K562 (cell line): ENCODE data around the gene RYK. TPM values are rescaled to one million over a fixed set of nuclear protein-coding genes. Genes with fewer than 3 reads are reported as not detected.

ENCODE experiments used
- ATAC-seq: fragments of 200-7000 bp; cut with Tn5 transposase; 3 replicates; pipeline ENCODE4 v1.9.1; 2020; ENCODE audit warnings: moderate library complexity
- BruUV-seq: library from RNA; stranded (reverse); fragments of 400-500 nt; replicated peaks from 2 replicates; lab custom pipeline; 2021; lab: Mats Ljungman, UMichigan
- CTCF ChIA-PET: fragments of 300-600 bp; formaldehyde crosslinking; extraction: SDS; loops from one replicate; lab custom pipeline; 2021; ENCODE audit warnings: low intra/inter-chr PET ratio; lab: Yijun Ruan, JAX
- POLR2A ChIA-PET: fragments of 300-600, 350-650 bp; sonication (Branson Sonifier 250); formaldehyde crosslinking; extraction: SDS; loops from one replicate; lab custom pipeline; 2021; ENCODE audit warnings: antibody characterized with exemption, inconsistent platforms; lab: Yijun Ruan, JAX
- DNase-seq, 4 experiments: peaks; one replicate each; pipeline versions ENCODE4 v3.0.0 to v3.0.0-alpha.2; 2011 to 2018; ENCODE audit warnings: low spot score in 3 of 4, mixed read lengths in 3 of 4; ENCODE audit errors: extremely low read depth in 1 of 4
- FAIRE-seq: peaks from 2 replicates; lab custom pipeline; 2011; peaks lifted over from hg19 to GRCh38; lab: Jason Lieb, UNC
- H2AFZ ChIP-seq: 2 replicates; pipeline ENCODE4 v1.6.0; 2011; ENCODE audit warnings: low read depth, low read length, control low read depth, inconsistent platforms
- H3K27ac ChIP-seq: fragments of 200-600 bp; 3 replicates; pipeline ENCODE4 v1.8.0; 2011; ENCODE audit warnings: low read depth, mild to moderate bottlenecking, control low read depth, inconsistent platforms, low read length, moderate library complexity, mixed read lengths; ENCODE audit errors: extremely low read depth
- H3K27me3 ChIP-seq, 2 experiments: fragments of 300-600 bp in 1 of 2; 2 replicates in 1 of 2; 3 replicates in 1 of 2; pipeline versions ENCODE4 v1.6.0 to v1.8.0; 2011; ENCODE audit warnings: inconsistent platforms in 2 of 2, low read length in 2 of 2, mild to moderate bottlenecking in 1 of 2, mixed read lengths in 1 of 2, moderate library complexity in 1 of 2; ENCODE audit not compliant: control insufficient read depth in 2 of 2, insufficient read depth in 2 of 2
- H3K36me3 ChIP-seq: fragments of 300-600 bp; 3 replicates; pipeline ENCODE4 v1.8.0; 2011; ENCODE audit warnings: mild to moderate bottlenecking, low read length, inconsistent platforms; ENCODE audit not compliant: control insufficient read depth, insufficient read depth
- H3K4me1 ChIP-seq, 2 experiments: fragments of 200-600 bp in 1 of 2; replicated peaks in 1 of 2; 2 replicates in 1 of 2; 3 replicates in 1 of 2; pipeline versions ENCODE4 v1.5.1 to v1.8.0; 2011; ENCODE audit warnings: inconsistent platforms in 2 of 2, low read length in 2 of 2, mild to moderate bottlenecking in 1 of 2, mixed read lengths in 1 of 2, moderate library complexity in 1 of 2; ENCODE audit not compliant: control insufficient read depth in 2 of 2, insufficient read depth in 2 of 2
- H3K4me2 ChIP-seq: 2 replicates; pipeline ENCODE4 v1.6.1; 2011; ENCODE audit warnings: low read length, control low read depth, inconsistent platforms, mixed read lengths; ENCODE audit not compliant: insufficient read depth
- H3K4me3 ChIP-seq: fragments of 200-600 bp; sonication (generic), shearing (Covaris generic); 2 replicates; pipeline ENCODE4 v1.5.1; 2016; ENCODE audit warnings: control low read depth, inconsistent platforms
- H3K79me2 ChIP-seq: fragments of 200-600 bp; 3 replicates; pipeline ENCODE4 v1.8.0; 2011; ENCODE audit warnings: low read length, inconsistent platforms; ENCODE audit not compliant: control insufficient read depth, insufficient read depth
- H3K9ac ChIP-seq, 2 experiments: 2 replicates each; pipeline versions ENCODE4 v1.6.0 to v1.6.1; 2011; ENCODE audit warnings: low read depth in 2 of 2, low read length in 2 of 2, control low read depth in 1 of 2, inconsistent platforms in 1 of 2, mild to moderate bottlenecking in 1 of 2, mixed read lengths in 1 of 2; ENCODE audit not compliant: insufficient read depth in 1 of 2
- H3K9me1 ChIP-seq: one replicate; pipeline ENCODE4 v1.6.0; 2011; ENCODE audit warnings: inconsistent platforms, mild to moderate bottlenecking, low read length, moderate library complexity; ENCODE audit not compliant: control insufficient read depth, insufficient read depth
- H3K9me3 ChIP-seq: replicated peaks from 2 replicates; pipeline ENCODE4 v1.5.1; 2011; ENCODE audit warnings: low read depth, low read length, inconsistent platforms; ENCODE audit not compliant: control insufficient read depth, insufficient read depth
- H4K20me1 ChIP-seq: replicated peaks from 2 replicates; pipeline ENCODE4 v1.6.1; 2011; ENCODE audit warnings: low read length, inconsistent platforms, mixed read lengths; ENCODE audit not compliant: control insufficient read depth, insufficient read depth
- BMI1 ChIP-seq: fragments of 150-350 bp; IDR thresholded peaks from 2 replicates; pipeline ENCODE4 v1.6.1; 2014; ENCODE audit warnings: low read length
- DIDO1 ChIP-seq: fragments of 450-650 bp; IDR thresholded peaks from 2 replicates; pipeline ENCODE4 v1.6.1; 2016; ENCODE audit warnings: low read depth, missing biosample characterization, missing genetic modification characterization
- E2F3 ChIP-seq: fragments of 250-450 bp; sonication (Bioruptor Pico); IDR thresholded peaks from 2 replicates; pipeline ENCODE4 v1.4.0; 2020; ENCODE audit warnings: mild to moderate bottlenecking
- GABPB2 ChIP-seq: fragments of 250-450 bp; sonication (Bioruptor Pico); conservative IDR thresholded peaks from 2 replicates; pipeline ENCODE4 v1.5.1; 2021; ENCODE audit warnings: mild to moderate bottlenecking
- KAT7 ChIP-seq: sonication (generic); formaldehyde crosslinking; IDR thresholded peaks from 2 replicates; pipeline ENCODE4 v1.8.0; 2022; ENCODE audit warnings: missing genetic modification reagents, mild to moderate bottlenecking, borderline replicate concordance
- MECOM ChIP-seq: fragments of 250-450 bp; sonication (Bioruptor Pico); IDR thresholded peaks from 2 replicates; pipeline ENCODE4 v1.8.0; 2022; ENCODE audit warnings: inconsistent platforms
- NCOA2 ChIP-seq, 2 experiments: fragments of 450-650 bp; IDR thresholded peaks; 2 replicates each; pipeline ENCODE4 v1.6.1; 2018; ENCODE audit warnings: mild to moderate bottlenecking in 2 of 2, moderate library complexity in 1 of 2; ENCODE audit not compliant: partially characterized antibody in 2 of 2
- NFE2L1 ChIP-seq: fragments of 450-650 bp; IDR thresholded peaks from 2 replicates; pipeline ENCODE4 v1.6.1; 2016; ENCODE audit warnings: missing genetic modification characterization, low read depth, mild to moderate bottlenecking, missing compliant biosample characterization, moderate library complexity, borderline replicate concordance
- PHF21A ChIP-seq: fragments of 450-650 bp; IDR thresholded peaks from 2 replicates; pipeline ENCODE4 v1.6.1; 2017; ENCODE audit warnings: low read depth, borderline replicate concordance
- POLR2H ChIP-seq: IDR thresholded peaks from 2 replicates; pipeline ENCODE4 v1.6.1; 2016; ENCODE audit warnings: missing genetic modification characterization, low read depth, mild to moderate bottlenecking, control low read depth, missing compliant biosample characterization, moderate library complexity
- TAF15 ChIP-seq: fragments of 200-400 bp; formaldehyde crosslinking; IDR thresholded peaks from 2 replicates; pipeline ENCODE4 v1.6.1; 2017; ENCODE audit warnings: mild to moderate bottlenecking, low read depth, low read length, moderate library complexity
- ZNF146 ChIP-seq: IDR thresholded peaks from one replicate; pipeline ENCODE4 v1.6.1; 2018; ENCODE audit warnings: missing compliant biosample characterization; ENCODE audit not compliant: unreplicated experiment
- ZNF766 ChIP-seq: fragments of 200-800 bp; sonication (Bioruptor generic); conservative IDR thresholded peaks from 2 replicates; pipeline ENCODE4 v1.6.1; 2016; ENCODE audit warnings: missing genetic modification characterization, missing compliant biosample characterization
- WGBS: fragments of 100-300 bp; shearing (Covaris generic); methylation state at CpG from one replicate; pipeline ENCODE4 v1.1.6; 2016; ENCODE audit warnings: low coverage, mixed read lengths; ENCODE audit not compliant: insufficient coverage; ENCODE audit errors: missing lambda C conversion rate; 5-methylcytosine and 5-hydroxymethylcytosine counted together
- in situ Hi-C: fragments of 300-500 bp; cut with MboI; formaldehyde crosslinking; loops from 4 replicates; pipeline ENCODE4 v1.15.0; 2018; ENCODE audit warnings: inconsistent platforms, mixed read lengths
- intact Hi-C: fragments of 100-400 bp; cut with micrococcal nuclease; formaldehyde crosslinking; loops from 2 replicates; pipeline ENCODE4 v1.14.2; 2022
- polyA plus RNA-seq, 8 experiments: library from polyadenylated mRNA; depleted of rRNA in 4 of 8; stranded (reverse) in 5 of 8; unstranded in 3 of 8; fragments of >200 nt; fragmentation: Nextera tagmentation in 2 of 8; fragmentation: Illumina TruSeq in 1 of 8; extraction: Ambion mirVana in 2 of 8; extraction: Trizol in 1 of 8; gene quantifications; 2 replicates each; pipeline versions ENCODE4 v1.2.1 to v1.2.3, GENCODE V29; 2011 to 2014; ENCODE audit warnings: inconsistent platforms in 1 of 8, missing spikeins in 1 of 8
- total RNA-seq, 7 experiments: library from RNA; depleted of rRNA in 6 of 7; stranded (reverse); fragments of >200 nt in 6 of 7; fragmentation: Illumina TruSeq in 2 of 7; extraction: Trizol in 2 of 7; gene quantifications; 2 replicates each; pipeline versions ENCODE4 v1.2.1 to v1.2.3, GENCODE V29; 2011 to 2021; ENCODE audit warnings: low replicate concordance in 1 of 7
- TF ChIP-seq, protein P1 (sequence below): fragments of 450-650 bp; IDR thresholded peaks from 2 replicates; pipeline ENCODE4 v1.6.1; 2016; ENCODE audit warnings: borderline replicate concordance
- TF ChIP-seq, protein P2 (sequence below): IDR thresholded peaks from 2 replicates; pipeline ENCODE4 v1.6.1; 2011; ENCODE audit warnings: borderline replicate concordance, low read depth, mild to moderate bottlenecking, moderate library complexity, low read length; ENCODE audit not compliant: insufficient read depth, poor library complexity, severe bottlenecking
- TF ChIP-seq, protein P3 (sequence below): sonication (generic); formaldehyde crosslinking; IDR thresholded peaks from 2 replicates; pipeline ENCODE4 v1.8.0; 2023; ENCODE audit warnings: mild to moderate bottlenecking, missing genetic modification reagents

The RYK gene
- total and polyA plus RNA-seq, 9 of the 15 experiments (the other 6 are each of a cell fraction or from before 2014, with no cell fraction given): 4.2 to 29.5 (median 16.6) TPM

DNA sequence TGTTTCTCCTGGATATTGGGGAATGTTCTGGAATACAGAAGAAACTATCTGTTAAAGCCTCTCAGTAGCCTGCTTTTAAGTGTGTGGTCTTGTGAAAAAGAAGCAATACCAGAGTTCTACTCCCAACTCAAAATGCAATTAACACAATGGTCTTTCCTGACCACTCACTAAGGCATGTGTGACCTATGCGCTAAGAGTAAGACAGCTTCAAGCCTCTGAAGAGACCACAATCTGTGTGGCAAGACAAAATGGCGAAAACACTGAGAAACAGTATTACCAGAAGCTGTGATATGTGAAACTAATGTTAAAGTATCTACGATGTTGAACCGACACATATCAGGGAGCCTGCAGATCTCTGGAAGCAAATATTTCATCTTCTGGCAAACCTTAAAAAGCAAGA is 33.8 kb downstream of the RYK start:
- no peaks in the 10 kb centered on the region for H3K9me3 ChIP-seq
- TF ChIP-seq ZNF766 (CRISPR knock-in tag) (no peak), E2F3 (no peak), GABPB2 (CRISPR knock-in tag) (no peak), NFE2L1 (tag) (no peak), KAT7 (CRISPR knock-in tag) (no peak), DIDO1 (tag) (no peak), PHF21A (no peak), BMI1 (no peak), POLR2H (tag) (no peak), ZNF146 (CRISPR knock-in tag) (no peak), MECOM (no peak), TAF15 (no peak), NCOA2 (IDR thresholded peaks at IDR 0.05; ENCODE audit: partially characterized antibody in 2 of 2) (no peak)
- TF ChIP-seq, protein P1, sequence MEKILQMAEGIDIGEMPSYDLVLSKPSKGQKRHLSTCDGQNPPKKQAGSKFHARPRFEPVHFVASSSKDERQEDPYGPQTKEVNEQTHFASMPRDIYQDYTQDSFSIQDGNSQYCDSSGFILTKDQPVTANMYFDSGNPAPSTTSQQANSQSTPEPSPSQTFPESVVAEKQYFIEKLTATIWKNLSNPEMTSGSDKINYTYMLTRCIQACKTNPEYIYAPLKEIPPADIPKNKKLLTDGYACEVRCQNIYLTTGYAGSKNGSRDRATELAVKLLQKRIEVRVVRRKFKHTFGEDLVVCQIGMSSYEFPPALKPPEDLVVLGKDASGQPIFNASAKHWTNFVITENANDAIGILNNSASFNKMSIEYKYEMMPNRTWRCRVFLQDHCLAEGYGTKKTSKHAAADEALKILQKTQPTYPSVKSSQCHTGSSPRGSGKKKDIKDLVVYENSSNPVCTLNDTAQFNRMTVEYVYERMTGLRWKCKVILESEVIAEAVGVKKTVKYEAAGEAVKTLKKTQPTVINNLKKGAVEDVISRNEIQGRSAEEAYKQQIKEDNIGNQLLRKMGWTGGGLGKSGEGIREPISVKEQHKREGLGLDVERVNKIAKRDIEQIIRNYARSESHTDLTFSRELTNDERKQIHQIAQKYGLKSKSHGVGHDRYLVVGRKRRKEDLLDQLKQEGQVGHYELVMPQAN: no peak
- TF ChIP-seq, protein P2, sequence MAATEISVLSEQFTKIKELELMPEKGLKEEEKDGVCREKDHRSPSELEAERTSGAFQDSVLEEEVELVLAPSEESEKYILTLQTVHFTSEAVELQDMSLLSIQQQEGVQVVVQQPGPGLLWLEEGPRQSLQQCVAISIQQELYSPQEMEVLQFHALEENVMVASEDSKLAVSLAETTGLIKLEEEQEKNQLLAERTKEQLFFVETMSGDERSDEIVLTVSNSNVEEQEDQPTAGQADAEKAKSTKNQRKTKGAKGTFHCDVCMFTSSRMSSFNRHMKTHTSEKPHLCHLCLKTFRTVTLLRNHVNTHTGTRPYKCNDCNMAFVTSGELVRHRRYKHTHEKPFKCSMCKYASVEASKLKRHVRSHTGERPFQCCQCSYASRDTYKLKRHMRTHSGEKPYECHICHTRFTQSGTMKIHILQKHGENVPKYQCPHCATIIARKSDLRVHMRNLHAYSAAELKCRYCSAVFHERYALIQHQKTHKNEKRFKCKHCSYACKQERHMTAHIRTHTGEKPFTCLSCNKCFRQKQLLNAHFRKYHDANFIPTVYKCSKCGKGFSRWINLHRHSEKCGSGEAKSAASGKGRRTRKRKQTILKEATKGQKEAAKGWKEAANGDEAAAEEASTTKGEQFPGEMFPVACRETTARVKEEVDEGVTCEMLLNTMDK: no peak
- TF ChIP-seq, protein P3, sequence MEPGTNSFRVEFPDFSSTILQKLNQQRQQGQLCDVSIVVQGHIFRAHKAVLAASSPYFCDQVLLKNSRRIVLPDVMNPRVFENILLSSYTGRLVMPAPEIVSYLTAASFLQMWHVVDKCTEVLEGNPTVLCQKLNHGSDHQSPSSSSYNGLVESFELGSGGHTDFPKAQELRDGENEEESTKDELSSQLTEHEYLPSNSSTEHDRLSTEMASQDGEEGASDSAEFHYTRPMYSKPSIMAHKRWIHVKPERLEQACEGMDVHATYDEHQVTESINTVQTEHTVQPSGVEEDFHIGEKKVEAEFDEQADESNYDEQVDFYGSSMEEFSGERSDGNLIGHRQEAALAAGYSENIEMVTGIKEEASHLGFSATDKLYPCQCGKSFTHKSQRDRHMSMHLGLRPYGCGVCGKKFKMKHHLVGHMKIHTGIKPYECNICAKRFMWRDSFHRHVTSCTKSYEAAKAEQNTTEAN (CRISPR knock-in tag): no peak
- H3K9me1 ChIP-seq: no peaks in the 10 kb centered on the region
- BruUV-seq: no TSS peak
- no peak overlapping the region for H3K27ac ChIP-seq
- DNase-seq: no peak
- no peak overlapping the region for H2AFZ ChIP-seq
- H3K9ac ChIP-seq: no peak overlapping the region
- H3K27me3 ChIP-seq: no peaks in the 10 kb centered on the region
- ATAC-seq: no peak
- FAIRE-seq: no peak
- H3K79me2 ChIP-seq: no peaks in the 10 kb centered on the region; the same call in 1 of the 3 replicates
- in situ Hi-C loops: no loop called here
- H3K4me3 ChIP-seq: no peak overlapping the region
- H4K20me1 ChIP-seq: peaks cover 16% of the 10 kb centered on the region; the same call in 1 of the 2 replicates
- peaks cover 11% of the 10 kb centered on the region; the same call in 2 of the 3 replicates for H3K36me3 ChIP-seq
- no peak overlapping the region for H3K4me2 ChIP-seq
- 93% methylated on average over 4 of the region's 4 CpGs for WGBS
- no peaks in the 10 kb centered on the region for H3K4me1 ChIP-seq
- ChIA-PET POLR2A (no interaction called here), CTCF (no interaction called here)
- intact Hi-C loops: no loop called here
